ENCODE measurements around the gene FBXO38.

Gene FBXO38

GRCh38 chr5:148343046-148343407 lies 40.7 kb upstream of the FBXO38 start:
- Histone ChIP-seq H3K23ac (ENCODE audit: low read length) (no peak overlapping the region), H3K18ac (ENCODE audit: low read length) (no peak overlapping the region), H4K91ac (ENCODE audit: low read depth, low read length) (no peak overlapping the region), H2BK120ac (ENCODE audit: insufficient read depth, low read length, poor library complexity) (no peak overlapping the region), H3K79me2 (ENCODE audit: control insufficient read depth, insufficient read depth, low read length, poor library complexity) (no peaks in the 10 kb centered on the region), H2BK5ac (ENCODE audit: low read depth, low read length, poor library complexity) (no peak overlapping the region), H3K4ac (ENCODE audit: low read depth, low read length) (no peak overlapping the region), H3K14ac (ENCODE audit: low read length) (no peak overlapping the region), H3K4me3 (ENCODE audit: low read depth, low read length) (no peak overlapping the region), H2AFZ (ENCODE audit: insufficient read depth, low read length, poor library complexity) (no peak overlapping the region), H2BK12ac (ENCODE audit: low read length) (no peak overlapping the region), H3K4me2 (ENCODE audit: low read length) (no peak overlapping the region), H3K27me3 (ENCODE audit: insufficient read depth, low read length) (no peaks in the 10 kb centered on the region), H3K36me3 (ENCODE audit: control insufficient read depth in 1 of 2, insufficient read depth in 2 of 2, low read length in 2 of 2) (no peaks in the 10 kb centered on the region), H2AK5ac (ENCODE audit: low read length) (no peak overlapping the region), H3K9ac (ENCODE audit: low read length) (no peak overlapping the region), H3K9me3 (ENCODE audit: insufficient read depth, low read depth, low read length) (no peaks in the 10 kb centered on the region), H4K8ac (ENCODE audit: low read depth, low read length) (no peak overlapping the region), H3K79me1 (ENCODE audit: low read length) (no peaks in the 10 kb centered on the region), H3K27ac (ENCODE audit: low read depth, low read length) (no peak overlapping the region), H4K12ac (ENCODE audit: low read depth, low read length) (no peak overlapping the region), H3K4me1 (ENCODE audit: control insufficient read depth in 1 of 2, insufficient read depth in 2 of 2, low read length in 2 of 2) (no peaks in the 10 kb centered on the region)
- no CpG with 5 or more reads among the region's 2 CpGs for WGBS (ENCODE audit: extremely low coverage, insufficient coverage, insufficient read length)
- peak in 1 of 2 donors; percentile 4 for DNase-seq

DNA sequence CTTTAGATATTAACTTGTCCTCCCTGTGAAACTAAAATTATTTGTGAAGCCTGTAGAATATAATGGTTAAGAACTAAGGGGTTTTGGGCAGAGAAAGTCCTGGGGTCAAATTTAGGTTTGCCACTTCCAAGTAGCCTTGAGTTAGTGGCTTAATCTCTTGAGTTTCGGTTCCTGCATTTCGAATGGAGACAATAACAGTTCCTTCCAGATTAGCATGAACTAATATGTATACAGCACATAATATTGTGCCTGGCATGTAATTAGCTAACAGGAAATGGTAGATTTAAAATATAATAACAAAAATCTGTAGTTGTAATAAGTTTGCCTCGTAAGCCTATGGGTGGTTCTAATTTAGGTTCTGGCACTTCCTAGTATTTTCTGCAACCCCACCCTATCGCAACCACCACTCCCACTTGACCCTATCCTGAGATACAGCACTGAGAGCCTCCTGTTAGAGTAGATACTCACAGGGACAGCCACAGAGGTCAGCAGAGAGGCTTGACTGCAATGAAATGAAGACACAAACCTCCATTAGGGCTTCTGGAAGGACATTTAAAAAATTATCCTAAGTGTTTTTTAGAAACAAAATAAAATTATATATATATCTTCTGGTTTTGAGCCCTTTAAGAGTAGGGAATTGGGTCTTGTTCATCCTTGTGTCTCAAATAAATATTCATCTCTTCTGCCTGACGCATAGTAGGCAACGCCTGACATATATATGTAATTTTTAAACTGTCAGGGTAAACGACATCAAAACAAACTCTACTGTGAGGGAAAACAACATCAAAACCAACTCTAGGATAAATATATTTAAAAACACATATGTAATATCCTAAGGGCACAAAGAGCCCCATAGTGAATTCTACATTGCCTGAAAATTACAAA lies 39.9 kb upstream of the FBXO38 start:
- H3K36me3 ChIP-seq (ENCODE audit: control insufficient read depth in 1 of 2, insufficient read depth in 2 of 2, low read length in 2 of 2) = no peaks in the 10 kb centered on the region
- H4K8ac ChIP-seq (ENCODE audit: low read depth, low read length) = no peak overlapping the region
- no peak for DNase-seq
- no peak overlapping the region for H2AFZ ChIP-seq (ENCODE audit: insufficient read depth, low read length, poor library complexity)
- H3K4me2 ChIP-seq (ENCODE audit: low read length) = no peak overlapping the region
- H3K4me1 ChIP-seq (ENCODE audit: control insufficient read depth in 1 of 2, insufficient read depth in 2 of 2, low read length in 2 of 2) = no peaks in the 10 kb centered on the region
- no CpG with 5 or more reads among the region's 7 CpGs for WGBS (ENCODE audit: extremely low coverage, insufficient coverage, insufficient read length)
- no peak overlapping the region for H4K91ac ChIP-seq (ENCODE audit: low read depth, low read length)
- no peaks in the 10 kb centered on the region for H3K9me3 ChIP-seq (ENCODE audit: insufficient read depth, low read depth, low read length)
- H3K9ac ChIP-seq (ENCODE audit: low read length) = no peak overlapping the region
- no peaks in the 10 kb centered on the region for H3K27me3 ChIP-seq (ENCODE audit: insufficient read depth, low read length)
- no peak overlapping the region for H2BK12ac ChIP-seq (ENCODE audit: low read length)
- H3K79me1 ChIP-seq (ENCODE audit: low read length) = no peaks in the 10 kb centered on the region
- no peaks in the 10 kb centered on the region for H3K79me2 ChIP-seq (ENCODE audit: control insufficient read depth, insufficient read depth, low read length, poor library complexity)
- no peak overlapping the region for H3K18ac ChIP-seq (ENCODE audit: low read length)
- no peak overlapping the region for H2BK120ac ChIP-seq (ENCODE audit: insufficient read depth, low read length, poor library complexity)
- H3K23ac ChIP-seq (ENCODE audit: low read length) = no peak overlapping the region
- H2BK5ac ChIP-seq (ENCODE audit: low read depth, low read length, poor library complexity) = no peak overlapping the region
- no peak overlapping the region for H3K4me3 ChIP-seq (ENCODE audit: low read depth, low read length)
- H3K4ac ChIP-seq (ENCODE audit: low read depth, low read length) = no peak overlapping the region
- H3K27ac ChIP-seq (ENCODE audit: low read depth, low read length) = no peak overlapping the region
- H4K12ac ChIP-seq (ENCODE audit: low read depth, low read length) = no peak overlapping the region
- H2AK5ac ChIP-seq (ENCODE audit: low read length) = no peak overlapping the region
- no peak overlapping the region for H3K14ac ChIP-seq (ENCODE audit: low read length)

GRCh38 chr5:148347706-148348105 lies 36.1 kb upstream of the FBXO38 start:
- H3K36me3 ChIP-seq (ENCODE audit: control insufficient read depth in 1 of 2, insufficient read depth in 2 of 2, low read length in 2 of 2) = no peaks in the 10 kb centered on the region
- no peaks in the 10 kb centered on the region for H3K79me1 ChIP-seq (ENCODE audit: low read length)
- no peak overlapping the region for H2BK5ac ChIP-seq (ENCODE audit: low read depth, low read length, poor library complexity)
- H2BK120ac ChIP-seq (ENCODE audit: insufficient read depth, low read length, poor library complexity) = no peak overlapping the region
- H2AFZ ChIP-seq (ENCODE audit: insufficient read depth, low read length, poor library complexity) = no peak overlapping the region
- no peaks in the 10 kb centered on the region for H3K9me3 ChIP-seq (ENCODE audit: insufficient read depth, low read depth, low read length)
- H3K4me3 ChIP-seq (ENCODE audit: low read depth, low read length) = no peak overlapping the region
- no peak overlapping the region for H4K8ac ChIP-seq (ENCODE audit: low read depth, low read length)
- no peak overlapping the region for H3K9ac ChIP-seq (ENCODE audit: low read length)
- no peak for DNase-seq
- H3K79me2 ChIP-seq (ENCODE audit: control insufficient read depth, insufficient read depth, low read length, poor library complexity) = no peaks in the 10 kb centered on the region
- WGBS (ENCODE audit: extremely low coverage, insufficient coverage, insufficient read length) = no CpG with 5 or more reads among the region's 1 CpG
- H2BK12ac ChIP-seq (ENCODE audit: low read length) = no peak overlapping the region
- no peak overlapping the region for H3K27ac ChIP-seq (ENCODE audit: low read depth, low read length)
- no peaks in the 10 kb centered on the region for H3K27me3 ChIP-seq (ENCODE audit: insufficient read depth, low read length)
- H3K4me2 ChIP-seq (ENCODE audit: low read length) = no peak overlapping the region
- H2AK5ac ChIP-seq (ENCODE audit: low read length) = no peak overlapping the region
- H3K4ac ChIP-seq (ENCODE audit: low read depth, low read length) = no peak overlapping the region
- H4K91ac ChIP-seq (ENCODE audit: low read depth, low read length) = no peak overlapping the region
- H3K14ac ChIP-seq (ENCODE audit: low read length) = no peak overlapping the region
- no peak overlapping the region for H3K18ac ChIP-seq (ENCODE audit: low read length)
- H3K4me1 ChIP-seq (ENCODE audit: control insufficient read depth in 1 of 2, insufficient read depth in 2 of 2, low read length in 2 of 2) = no peaks in the 10 kb centered on the region
- no peak overlapping the region for H3K23ac ChIP-seq (ENCODE audit: low read length)
- no peak overlapping the region for H4K12ac ChIP-seq (ENCODE audit: low read depth, low read length)

DNA sequence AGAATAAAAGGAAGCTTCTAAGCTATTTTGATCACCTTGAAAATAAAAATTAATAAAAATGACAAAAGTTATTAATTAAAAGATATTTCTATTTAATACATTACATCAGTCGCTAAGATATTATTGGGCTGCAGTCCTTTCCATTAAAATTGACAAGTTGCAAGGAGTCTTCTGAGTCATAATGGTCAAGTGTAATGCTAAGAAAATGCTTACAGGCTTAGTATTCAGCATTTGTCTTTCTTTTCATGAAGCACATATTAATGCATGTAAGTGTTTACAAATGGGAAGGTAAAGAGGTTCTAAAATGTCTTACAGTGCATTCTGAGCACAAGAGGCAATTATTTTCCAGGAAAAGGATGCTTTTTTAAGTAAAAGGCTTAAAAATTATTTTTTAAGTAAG lies 31.1 kb upstream of the FBXO38 start:
- H2BK5ac ChIP-seq (ENCODE audit: low read depth, low read length, poor library complexity) = no peak overlapping the region
- no peak overlapping the region for H3K18ac ChIP-seq (ENCODE audit: low read length)
- no peak overlapping the region for H4K91ac ChIP-seq (ENCODE audit: low read depth, low read length)
- no peaks in the 10 kb centered on the region for H3K36me3 ChIP-seq (ENCODE audit: control insufficient read depth in 1 of 2, insufficient read depth in 2 of 2, low read length in 2 of 2)
- H2AK5ac ChIP-seq (ENCODE audit: low read length) = no peak overlapping the region
- H4K8ac ChIP-seq (ENCODE audit: low read depth, low read length) = no peak overlapping the region
- H3K4me2 ChIP-seq (ENCODE audit: low read length) = no peak overlapping the region
- no peaks in the 10 kb centered on the region for H3K79me2 ChIP-seq (ENCODE audit: control insufficient read depth, insufficient read depth, low read length, poor library complexity)
- no CpG with 5 or more reads among the region's 1 CpG for WGBS (ENCODE audit: extremely low coverage, insufficient coverage, insufficient read length)
- no peak overlapping the region for H2AFZ ChIP-seq (ENCODE audit: insufficient read depth, low read length, poor library complexity)
- DNase-seq = no peak
- H3K9ac ChIP-seq (ENCODE audit: low read length) = no peak overlapping the region
- no peak overlapping the region for H3K4ac ChIP-seq (ENCODE audit: low read depth, low read length)
- no peak overlapping the region for H2BK120ac ChIP-seq (ENCODE audit: insufficient read depth, low read length, poor library complexity)
- no peaks in the 10 kb centered on the region for H3K27me3 ChIP-seq (ENCODE audit: insufficient read depth, low read length)
- H3K9me3 ChIP-seq (ENCODE audit: insufficient read depth, low read depth, low read length) = no peaks in the 10 kb centered on the region
- H3K27ac ChIP-seq (ENCODE audit: low read depth, low read length) = no peak overlapping the region
- no peak overlapping the region for H2BK12ac ChIP-seq (ENCODE audit: low read length)
- no peak overlapping the region for H3K4me3 ChIP-seq (ENCODE audit: low read depth, low read length)
- no peak overlapping the region for H3K14ac ChIP-seq (ENCODE audit: low read length)
- H3K23ac ChIP-seq (ENCODE audit: low read length) = no peak overlapping the region
- H4K12ac ChIP-seq (ENCODE audit: low read depth, low read length) = no peak overlapping the region
- H3K79me1 ChIP-seq (ENCODE audit: low read length) = no peaks in the 10 kb centered on the region
- no peaks in the 10 kb centered on the region for H3K4me1 ChIP-seq (ENCODE audit: control insufficient read depth in 1 of 2, insufficient read depth in 2 of 2, low read length in 2 of 2)

Data from trophoblast cell (in vitro differentiated cells and primary cell).